Measurements from ENCODE around the gene B4GALT5.
"Not testable (repeated sequence)": the region's sequence is repeated elsewhere in the genome, so short reads cannot be mapped to it uniquely, and the experiment has no call there.

Gene B4GALT5

GRCh38 chr20:49727894-49728885, 14.5 kb upstream of the B4GALT5 start:
- DNase-seq = no peak

GRCh38 chr20:49727478-49727877, 13.8 kb upstream of the B4GALT5 start:
- DNase-seq = no peak

GRCh38 chr20:49725694-49726093, 12.0 kb upstream of the B4GALT5 start:
- no peak for DNase-seq

- not testable (repeated sequence) for DNase-seq
These were observed 11.5 kb upstream of the B4GALT5 start for GRCh38 chr20:49725224-49725606.

GRCh38 chr20:49724408-49725223, 10.9 kb upstream of the B4GALT5 start:
- DNase-seq = no peak

GRCh38 chr20:49723758-49724157, 10.1 kb upstream of the B4GALT5 start:
- not testable (repeated sequence) for DNase-seq

- DNase-seq = not testable (repeated sequence)
These were observed 7.6 kb upstream of the B4GALT5 start for GRCh38 chr20:49721326-49721725.

GRCh38 chr20:49715466-49715865, 1.8 kb upstream of the B4GALT5 start:
- no peak for DNase-seq

- DNase-seq = no peak
These were observed 504 bp downstream of the B4GALT5 start for GRCh38 chr20:49712996-49713752.

- no peak for DNase-seq
These were observed 1.1 kb downstream of the B4GALT5 start for GRCh38 chr20:49712646-49712995.

- DNase-seq = no peak
These were observed 1.6 kb downstream of the B4GALT5 start for GRCh38 chr20:49712118-49712517.

GRCh38 chr20:49711667-49711987, 2.1 kb downstream of the B4GALT5 start:
- no peak for DNase-seq

GRCh38 chr20:49710971-49711666, 2.6 kb downstream of the B4GALT5 start:
- no peak for DNase-seq

- DNase-seq = no peak
These were observed 6.6 kb downstream of the B4GALT5 start for GRCh38 chr20:49707118-49707517.

- DNase-seq = no peak
These were observed 7.0 kb downstream of the B4GALT5 start for GRCh38 chr20:49706630-49707091.

- not testable (repeated sequence) for DNase-seq
These were observed 7.8 kb downstream of the B4GALT5 start for GRCh38 chr20:49705893-49706292.

- no peak for DNase-seq
These were observed 8.3 kb downstream of the B4GALT5 start for GRCh38 chr20:49705358-49705757.

GRCh38 chr20:49704932-49705336, 8.7 kb downstream of the B4GALT5 start:
- DNase-seq = no peak

GRCh38 chr20:49701916-49702315, 11.8 kb downstream of the B4GALT5 start:
- no peak for DNase-seq

- no peak for DNase-seq
These were observed 12.4 kb downstream of the B4GALT5 start for GRCh38 chr20:49701241-49701790.

GRCh38 chr20:49700411-49701185, 13.1 kb downstream of the B4GALT5 start:
- no peak for DNase-seq
